Tibial nerve (tissue), 4 donors: ENCODE results near the gene ZNF507. TPM values are rescaled to one million over a fixed set of nuclear protein-coding genes. Genes with fewer than 3 reads are reported as not detected.

ENCODE experiments used
- DNase-seq, 2 donors: peaks; one replicate each; pipeline ENCODE4 v3.0.0-alpha.2; 2019; ENCODE audit warnings: low spot score in 2 of 2
- H3K27ac ChIP-seq, 4 donors: fragments of 200-600 bp; sonication (generic) in 3 of 4; one replicate each; pipeline ENCODE4 v1.5.1; 2017 to 2019; ENCODE audit warnings: mild to moderate bottlenecking in 1 of 4
- H3K27me3 ChIP-seq, 2 donors: fragments of 200-600 bp; sonication (generic) in 1 of 2; one replicate each; pipeline versions ENCODE4 v1.5.1 to v1.6.0; 2017 to 2019
- H3K36me3 ChIP-seq, 3 donors: fragments of 200-600 bp; sonication (generic); one replicate each; pipeline ENCODE4 v1.5.1; 2018 to 2019
- H3K4me1 ChIP-seq, 4 donors: fragments of 200-600 bp; sonication (generic) in 3 of 4; one replicate each; pipeline ENCODE4 v1.5.1; 2017 to 2019
- H3K4me3 ChIP-seq, 4 donors: fragments of 200-600 bp; sonication (generic) in 3 of 4; one replicate each; pipeline ENCODE4 v1.5.1; 2017 to 2019; ENCODE audit warnings: mild to moderate bottlenecking in 1 of 4, moderate library complexity in 1 of 4
- H3K9me3 ChIP-seq, 4 donors: fragments of 200-600 bp; sonication (generic) in 3 of 4; one replicate each; pipeline ENCODE4 v1.5.1; 2017 to 2019
- EP300 ChIP-seq, 2 donors: sonication (generic); formaldehyde crosslinking; IDR thresholded peaks; one replicate each; pipeline ENCODE4 v1.6.1; 2017; ENCODE audit warnings: antibody characterized with exemption in 2 of 2, mild to moderate bottlenecking in 1 of 2
- POLR2A ChIP-seq, 2 donors: fragments of 450-650 bp; IDR thresholded peaks; one replicate each; pipeline ENCODE4 v1.6.1; 2017; ENCODE audit warnings: antibody characterized with exemption in 2 of 2, mild to moderate bottlenecking in 2 of 2, moderate library complexity in 2 of 2
- WGBS, 2 donors: methylation state at CpG; one replicate each; pipeline ENCODE4 v1.1.5; 2018; 5-methylcytosine and 5-hydroxymethylcytosine counted together
- total RNA-seq, 4 donors: library from RNA; depleted of rRNA; stranded (reverse); fragments of >200 nt; gene quantifications; one replicate each; pipeline ENCODE4 v1.1.0, GENCODE V29; 2016
- TF ChIP-seq, protein P1 (sequence below), 5 experiments: fragments of 200-600 bp in 3 of 5; fragments of 450-650 bp in 2 of 5; sonication (generic) in 3 of 5; IDR thresholded peaks; one replicate each; pipeline ENCODE4 v1.5.1; 2016 to 2019; ENCODE audit warnings: antibody characterized with exemption in 5 of 5, mild to moderate bottlenecking in 3 of 5, moderate library complexity in 2 of 5

Gene ZNF507
- total RNA-seq, 4 donors from 2014 or later = 28.5 to 35.7 (median 32.1) TPM

DNA sequence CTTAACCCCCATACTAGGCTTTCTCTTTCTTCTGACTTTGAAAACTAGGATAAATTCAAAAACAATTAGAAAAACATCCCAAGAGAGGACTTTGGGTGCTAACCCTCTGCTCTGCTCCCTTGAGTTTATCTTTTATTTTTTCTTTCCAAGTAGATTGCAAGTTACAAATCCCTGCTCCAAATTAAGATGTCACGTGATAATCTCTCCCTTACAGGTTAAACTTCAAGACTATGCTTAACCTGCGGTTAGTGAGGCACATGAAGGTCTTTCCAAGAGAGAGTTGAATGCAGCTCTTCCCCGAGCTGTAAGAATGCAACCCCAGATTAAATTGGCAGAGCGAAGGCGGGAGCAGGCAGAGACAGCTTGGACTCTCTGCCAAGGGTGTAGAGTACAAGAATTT is 12.2 kb upstream of the ZNF507 start:
- no peaks in the 10 kb centered on the region for H3K9me3 ChIP-seq
- H3K36me3 ChIP-seq = no peaks in the 10 kb centered on the region
- no peak for TF ChIP-seq EP300 (IDR thresholded peaks at IDR 0.05)
- TF ChIP-seq, protein P1, sequence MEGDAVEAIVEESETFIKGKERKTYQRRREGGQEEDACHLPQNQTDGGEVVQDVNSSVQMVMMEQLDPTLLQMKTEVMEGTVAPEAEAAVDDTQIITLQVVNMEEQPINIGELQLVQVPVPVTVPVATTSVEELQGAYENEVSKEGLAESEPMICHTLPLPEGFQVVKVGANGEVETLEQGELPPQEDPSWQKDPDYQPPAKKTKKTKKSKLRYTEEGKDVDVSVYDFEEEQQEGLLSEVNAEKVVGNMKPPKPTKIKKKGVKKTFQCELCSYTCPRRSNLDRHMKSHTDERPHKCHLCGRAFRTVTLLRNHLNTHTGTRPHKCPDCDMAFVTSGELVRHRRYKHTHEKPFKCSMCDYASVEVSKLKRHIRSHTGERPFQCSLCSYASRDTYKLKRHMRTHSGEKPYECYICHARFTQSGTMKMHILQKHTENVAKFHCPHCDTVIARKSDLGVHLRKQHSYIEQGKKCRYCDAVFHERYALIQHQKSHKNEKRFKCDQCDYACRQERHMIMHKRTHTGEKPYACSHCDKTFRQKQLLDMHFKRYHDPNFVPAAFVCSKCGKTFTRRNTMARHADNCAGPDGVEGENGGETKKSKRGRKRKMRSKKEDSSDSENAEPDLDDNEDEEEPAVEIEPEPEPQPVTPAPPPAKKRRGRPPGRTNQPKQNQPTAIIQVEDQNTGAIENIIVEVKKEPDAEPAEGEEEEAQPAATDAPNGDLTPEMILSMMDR (IDR thresholded peaks at IDR 0.05) = no peak
- TF ChIP-seq POLR2A (IDR thresholded peaks at IDR 0.05) = no peak
- peaks cover 0 to 4% (median 0%) of the 10 kb centered on the region in 4 donors for H3K4me1 ChIP-seq
- 53 to 68% methylated on average over 5 of the region's 5 CpGs for WGBS, 2 donors
- no peak overlapping the region for H3K27ac ChIP-seq
- DNase-seq = no peak
- no peak overlapping the region for H3K4me3 ChIP-seq
- H3K27me3 ChIP-seq = no peaks in the 10 kb centered on the region

DNA sequence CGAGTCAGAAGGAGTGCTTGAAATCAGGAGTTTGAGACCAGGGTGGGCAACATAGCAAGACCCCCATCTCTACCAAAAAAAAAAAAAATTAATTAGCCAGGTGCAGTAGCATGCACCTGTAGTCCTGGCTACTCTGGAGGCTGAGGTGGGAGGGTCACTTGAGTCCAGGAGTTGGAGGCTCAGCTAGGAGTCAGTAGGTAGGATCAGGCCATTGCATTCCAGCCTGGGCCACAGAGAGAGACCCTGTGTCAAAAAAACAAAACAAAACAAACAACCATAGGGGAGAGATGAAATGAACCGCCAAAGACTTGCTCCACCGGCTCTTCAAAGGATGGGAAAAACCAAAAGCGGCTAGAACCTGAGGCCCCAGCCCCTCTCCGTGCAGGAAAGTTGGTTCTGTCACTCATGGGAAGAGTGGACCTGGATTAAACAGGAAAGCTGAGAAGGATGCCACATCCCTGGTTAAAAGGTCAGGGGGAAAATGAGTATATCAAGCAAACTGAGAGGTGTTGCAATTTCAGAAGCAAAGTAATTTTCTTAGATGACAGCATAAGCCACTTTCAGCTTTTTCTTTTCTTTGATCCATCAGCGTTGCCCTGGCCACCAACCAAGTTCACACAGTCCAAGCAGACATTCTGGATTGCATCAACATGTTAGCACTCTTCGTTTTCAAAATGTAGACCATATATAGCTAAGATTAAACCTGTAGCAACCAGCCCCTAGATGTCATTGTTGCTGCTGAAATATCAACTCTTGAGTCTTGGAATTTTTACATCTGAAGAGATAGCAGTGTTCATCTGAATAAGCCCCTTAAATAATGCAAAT is 8.9 kb upstream of the ZNF507 start:
- WGBS, 2 donors = 56 to 61% methylated on average over 7 of the region's 7 CpGs
- Histone ChIP-seq H3K27me3 (no peaks in the 10 kb centered on the region), H3K27ac (peak overlapping the region in 2 of 4 donors; percentile 51 to 65), H3K36me3 (no peaks in the 10 kb centered on the region), H3K9me3 (no peaks in the 10 kb centered on the region), H3K4me1 (peaks cover 0 to 10% (median 0%) of the 10 kb centered on the region in 4 donors), H3K4me3 (peak overlapping the region in 3 of 4 donors; percentile 3 to 31 (median 18))
- TF ChIP-seq EP300 (IDR thresholded peaks at IDR 0.05) = no peak
- TF ChIP-seq POLR2A (IDR thresholded peaks at IDR 0.05) = no peak
- TF ChIP-seq, protein P1 (IDR thresholded peaks at IDR 0.05) = no peak
- DNase-seq = no peak

DNA sequence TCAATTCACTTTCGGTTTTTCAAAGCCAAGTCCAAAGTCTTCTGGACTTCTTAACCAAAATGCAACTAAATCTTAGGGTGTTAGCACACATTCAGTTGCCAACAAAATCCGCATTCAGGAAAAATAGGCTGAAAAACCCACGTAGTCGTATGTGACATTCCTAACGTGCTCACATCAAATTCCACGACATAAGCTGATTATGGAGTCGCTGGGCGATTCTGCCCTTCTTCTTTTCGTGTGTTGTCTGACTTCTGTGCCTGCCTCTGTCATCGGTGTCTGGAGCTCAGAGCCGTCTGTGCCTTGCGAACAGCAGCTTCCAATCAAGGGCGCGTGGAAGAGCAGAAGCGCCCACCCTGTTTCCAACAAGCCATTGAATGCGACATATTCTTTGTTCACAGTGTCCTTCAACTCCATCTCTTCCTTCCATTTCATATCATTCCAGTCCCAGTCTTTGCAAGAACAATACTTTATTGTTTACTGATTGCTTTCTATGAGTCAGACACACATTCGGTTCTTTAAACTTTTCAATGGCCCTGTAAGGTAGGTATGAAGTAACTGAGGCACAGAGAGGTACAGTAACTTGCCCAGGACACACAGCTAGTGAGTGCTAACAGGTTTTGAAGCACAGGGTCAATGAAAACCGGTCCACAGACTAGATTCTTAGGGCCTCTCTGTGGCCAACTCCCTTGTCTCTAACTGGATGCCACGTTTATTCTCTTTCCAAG is 8.2 kb upstream of the ZNF507 start:
- Histone ChIP-seq H3K27ac (peak overlapping the region in 2 of 4 donors; percentile 51 to 65), H3K4me1 (peaks cover 0 to 10% (median 0%) of the 10 kb centered on the region in 4 donors)

DNA sequence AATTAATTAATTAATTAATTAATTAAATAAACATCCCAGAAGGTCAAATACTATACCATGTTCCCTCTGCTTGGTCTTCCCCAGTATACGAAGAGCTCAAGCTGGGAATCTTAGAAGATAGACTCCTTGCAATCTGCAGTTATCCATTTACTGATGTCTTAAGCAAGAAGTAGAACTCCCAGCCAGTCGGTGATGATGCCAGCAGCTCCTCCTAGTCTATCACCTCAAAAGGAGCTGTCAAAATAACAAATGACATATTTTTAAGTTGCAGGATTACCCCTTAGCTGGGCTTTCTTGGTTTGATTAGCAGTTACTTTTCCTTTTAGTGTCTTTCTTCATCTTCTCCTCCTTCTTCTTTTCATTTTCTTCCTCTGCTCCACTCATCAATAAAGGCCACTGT is 6.0 kb upstream of the ZNF507 start:
- H3K4me3 ChIP-seq = no peak overlapping the region
- H3K9me3 ChIP-seq = no peaks in the 10 kb centered on the region
- H3K4me1 ChIP-seq = peaks cover 0 to 10% (median 0%) of the 10 kb centered on the region in 4 donors
- no peak for TF ChIP-seq POLR2A (IDR thresholded peaks at IDR 0.05)
- TF ChIP-seq, protein P1 (IDR thresholded peaks at IDR 0.05) = no peak
- no peak for TF ChIP-seq EP300 (IDR thresholded peaks at IDR 0.05)
- no peaks in the 10 kb centered on the region for H3K36me3 ChIP-seq
- WGBS, 2 donors = 86 to 97% methylated on average over 2 of the region's 2 CpGs
- no peak overlapping the region for H3K27ac ChIP-seq
- H3K27me3 ChIP-seq = no peaks in the 10 kb centered on the region
- DNase-seq = no peak

More for the DNA sequence above, 8.2 kb upstream of the ZNF507 start:
- TF ChIP-seq, protein P1 (IDR thresholded peaks at IDR 0.05) = no peak
- TF ChIP-seq POLR2A (IDR thresholded peaks at IDR 0.05) (no peak), EP300 (IDR thresholded peaks at IDR 0.05) (no peak)
- DNase-seq = no peak
- Histone ChIP-seq H3K36me3 (no peaks in the 10 kb centered on the region), H3K4me3 (peak overlapping the region in 3 of 4 donors; percentile 3 to 31 (median 18)), H3K27me3 (no peaks in the 10 kb centered on the region), H3K9me3 (no peaks in the 10 kb centered on the region)
- 57 to 62% methylated on average over 19 of the region's 19 CpGs for WGBS, 2 donors
